ENCODE data around the gene ACRBP.

ACRBP gene

GRCh38 chr12:6650832-6651231 is 3.6 kb upstream of the ACRBP start:
- in situ Hi-C loops (cut with MboI; ENCODE audit: low sequenced_read_pairs): no loop called here

DNA sequence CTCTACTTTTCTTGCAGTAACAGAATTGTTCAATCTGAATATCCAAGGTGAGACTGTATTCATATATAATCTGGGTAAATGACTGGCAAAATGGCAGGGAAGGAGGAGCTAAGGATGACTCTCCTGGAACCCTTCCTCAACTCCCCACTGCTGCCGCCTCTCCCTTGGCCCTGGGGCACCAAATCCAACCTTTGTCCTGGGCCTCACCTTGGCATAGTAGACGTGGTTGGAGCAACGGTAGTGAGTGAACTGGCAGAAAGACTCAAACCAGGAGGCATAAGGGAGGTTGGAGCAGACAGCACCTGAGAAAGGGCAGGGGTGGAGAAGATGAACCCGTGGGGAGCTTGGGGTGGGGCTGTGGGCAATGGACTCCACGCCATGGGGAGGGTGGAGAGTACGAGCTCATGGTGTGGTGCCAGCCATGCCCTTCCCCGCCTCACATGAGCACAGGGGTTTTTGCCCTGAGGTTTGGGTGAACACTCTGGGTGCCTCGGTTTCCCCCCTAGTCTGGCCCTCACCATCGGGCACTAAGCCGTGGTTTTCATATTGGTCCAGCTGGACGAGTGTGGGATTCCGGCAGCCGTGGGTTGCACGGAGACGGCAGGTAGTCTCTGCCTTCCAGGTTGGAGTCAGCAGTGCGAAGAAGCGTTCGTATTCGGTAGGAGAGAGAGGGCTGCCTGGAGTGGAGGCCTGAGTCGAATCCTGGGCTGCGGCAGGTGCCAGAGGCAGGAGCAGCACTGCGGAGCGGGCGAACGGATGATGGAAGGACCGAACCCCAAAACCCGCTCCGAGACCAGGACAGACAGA is 753 bp downstream of the ACRBP start:
- in situ Hi-C loops (cut with MboI; ENCODE audit: low sequenced_read_pairs): no loop called here

GRCh38 chr12:6644903-6645302 is 2.3 kb downstream of the ACRBP start:
- in situ Hi-C loops (cut with MboI; ENCODE audit: low sequenced_read_pairs): no loop called here

GRCh38 chr12:6644257-6644596 is 3.0 kb downstream of the ACRBP start:
- in situ Hi-C loops (cut with MboI; ENCODE audit: low sequenced_read_pairs): no loop called here

- in situ Hi-C loops (cut with MboI; ENCODE audit: low sequenced_read_pairs): no loop called here
Measured at GRCh38 chr12:6643569-6644256, 3.5 kb downstream of the ACRBP start.

GRCh38 chr12:6641131-6641530 is 6.1 kb downstream of the ACRBP start:
- in situ Hi-C loops (cut with MboI; ENCODE audit: low sequenced_read_pairs): no loop called here

DNA sequence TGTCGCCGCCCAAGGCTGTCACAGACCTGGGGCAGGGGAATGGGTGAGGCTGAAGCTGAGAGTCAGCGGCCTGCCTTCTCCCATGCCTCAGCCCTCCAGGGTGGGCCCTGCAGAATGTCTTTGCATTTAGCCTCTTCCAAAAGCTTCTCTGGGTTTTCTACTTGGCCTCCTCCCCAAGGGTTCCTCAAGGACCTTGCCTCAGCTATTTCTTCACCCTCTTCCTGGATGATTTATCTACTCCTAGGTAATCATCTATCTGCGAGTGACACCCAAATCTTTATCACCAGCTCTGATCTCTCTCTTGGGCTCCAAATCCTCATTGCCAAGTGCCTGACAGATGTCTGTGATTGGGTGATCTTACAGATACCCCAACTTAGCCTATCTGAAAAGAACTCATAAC is 6.7 kb downstream of the ACRBP start:
- in situ Hi-C loops (cut with MboI; ENCODE audit: low sequenced_read_pairs): no loop called here

DNA sequence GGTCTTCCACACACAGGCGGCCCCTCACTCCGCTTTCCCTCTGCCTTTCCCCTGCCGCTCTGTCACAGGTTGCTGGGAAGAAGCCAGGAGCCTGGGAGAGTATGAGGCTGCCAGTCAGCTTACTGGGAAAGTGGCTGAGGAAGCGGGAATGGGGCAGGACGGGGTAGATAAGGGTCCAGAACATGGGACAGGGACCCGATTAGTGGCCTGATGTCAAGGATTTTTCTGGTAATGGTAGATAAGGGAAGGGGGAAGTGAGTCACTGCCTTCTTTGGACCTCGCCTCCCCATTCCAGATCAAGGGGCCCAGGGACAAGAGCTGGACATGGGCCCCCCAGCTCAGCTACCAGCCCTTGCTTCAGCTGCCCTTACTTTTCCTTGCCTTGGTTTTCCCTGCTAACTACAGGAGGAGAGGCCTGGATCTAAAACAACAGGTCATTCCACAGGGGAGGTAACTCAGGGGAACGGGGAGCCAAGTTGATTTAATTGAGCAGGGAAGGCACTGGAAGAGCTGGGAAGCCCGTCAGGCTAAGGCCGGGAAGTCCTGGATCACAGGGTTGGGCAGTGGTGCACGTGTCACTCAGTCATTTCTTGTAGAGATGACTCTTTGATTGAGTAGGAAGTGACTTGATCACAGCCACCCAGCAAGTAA is 8.0 kb downstream of the ACRBP start:
- in situ Hi-C loops (cut with MboI; ENCODE audit: low sequenced_read_pairs): no loop called here

GRCh38 chr12:6638305-6638704 is 8.9 kb downstream of the ACRBP start:
- in situ Hi-C loops (cut with MboI; ENCODE audit: low sequenced_read_pairs): no loop called here

- in situ Hi-C loops (cut with MboI; ENCODE audit: low sequenced_read_pairs): no loop called here
Measured at GRCh38 chr12:6635856-6636531, 11.2 kb downstream of the ACRBP start, which contains the start of gene LPAR5. LPAR5 (minus strand) TSS chr12:6635959; CDS start chr12:6621248, 14,711 bp downstream.

GRCh38 chr12:6635375-6635855 is 11.8 kb downstream of the ACRBP start:
- in situ Hi-C loops (cut with MboI; ENCODE audit: low sequenced_read_pairs): no loop called here

DNA sequence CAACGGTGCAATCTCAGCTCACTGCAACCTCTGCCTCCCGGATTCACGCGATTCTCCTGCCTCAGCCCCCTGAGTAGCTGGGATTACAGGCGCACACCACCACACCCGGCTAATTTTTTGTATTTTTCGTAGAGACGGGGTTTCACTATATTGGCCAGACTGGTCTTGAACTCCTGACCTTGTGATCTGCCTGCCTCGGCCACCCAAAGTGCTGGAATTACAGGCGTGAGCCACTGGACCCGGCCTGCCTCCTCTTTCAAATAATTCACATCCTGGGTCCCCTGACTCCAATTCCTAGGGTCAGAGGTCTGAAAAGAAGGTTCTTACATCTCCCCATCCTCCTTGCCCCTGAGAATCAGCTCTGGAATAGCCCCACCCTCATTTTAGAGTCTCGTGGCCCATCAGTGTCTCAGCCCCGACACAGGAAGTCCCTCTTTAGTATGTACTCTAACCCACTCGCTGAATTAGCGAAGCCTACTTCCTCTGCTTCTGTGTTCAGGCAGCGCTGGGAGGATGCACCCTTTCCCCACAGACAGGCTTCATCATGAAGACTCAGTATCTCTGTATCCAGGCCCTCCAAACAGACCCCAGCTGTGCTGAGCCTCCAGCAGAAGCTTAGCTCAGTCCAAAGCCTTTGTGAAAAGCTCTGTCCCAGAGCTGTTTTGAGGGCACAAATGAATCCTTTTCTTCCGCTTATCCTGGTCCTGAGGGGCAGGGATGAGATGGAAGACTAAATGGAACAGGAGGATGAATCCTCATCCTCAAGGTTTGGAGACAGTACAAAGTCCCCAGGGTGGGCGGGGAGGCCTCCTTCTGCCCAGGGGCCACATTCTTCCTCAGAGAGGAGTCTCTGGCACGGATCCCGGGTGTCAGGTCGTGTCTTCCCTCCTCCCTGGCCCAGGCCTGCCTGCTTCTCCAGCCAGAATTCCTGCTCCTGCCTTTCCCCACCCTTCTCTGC is 14.9 kb downstream of the ACRBP start:
- in situ Hi-C loops (cut with MboI; ENCODE audit: low sequenced_read_pairs): no loop called here

DNA sequence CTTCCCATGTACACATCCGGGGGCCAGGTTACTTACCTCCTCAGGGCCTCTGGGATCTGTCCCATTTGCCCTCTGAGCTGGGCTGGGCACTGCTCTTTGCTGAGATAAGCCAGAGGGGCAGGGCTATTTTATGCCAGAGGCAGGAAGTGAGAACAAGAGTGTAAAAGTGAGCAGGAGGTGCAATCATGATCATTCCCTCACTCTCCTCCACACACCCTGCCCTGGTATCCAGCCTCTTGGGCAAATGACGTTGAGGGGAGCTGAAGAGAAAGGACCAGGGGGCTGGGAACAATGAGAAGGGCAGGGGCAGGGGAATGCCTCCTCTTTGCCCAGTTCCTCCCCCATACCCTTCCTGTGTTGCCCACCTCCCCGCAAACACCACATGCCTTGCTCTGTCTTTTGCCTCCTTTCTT is 15.7 kb downstream of the ACRBP start:
- in situ Hi-C loops (cut with MboI; ENCODE audit: low sequenced_read_pairs): no loop called here

- in situ Hi-C loops (cut with MboI; ENCODE audit: low sequenced_read_pairs): no loop called here
Measured at GRCh38 chr12:6630736-6631135, 16.5 kb downstream of the ACRBP start.

- in situ Hi-C loops (cut with MboI; ENCODE audit: low sequenced_read_pairs): no loop called here
Measured at GRCh38 chr12:6627616-6628015, 19.6 kb downstream of the ACRBP start.

DNA sequence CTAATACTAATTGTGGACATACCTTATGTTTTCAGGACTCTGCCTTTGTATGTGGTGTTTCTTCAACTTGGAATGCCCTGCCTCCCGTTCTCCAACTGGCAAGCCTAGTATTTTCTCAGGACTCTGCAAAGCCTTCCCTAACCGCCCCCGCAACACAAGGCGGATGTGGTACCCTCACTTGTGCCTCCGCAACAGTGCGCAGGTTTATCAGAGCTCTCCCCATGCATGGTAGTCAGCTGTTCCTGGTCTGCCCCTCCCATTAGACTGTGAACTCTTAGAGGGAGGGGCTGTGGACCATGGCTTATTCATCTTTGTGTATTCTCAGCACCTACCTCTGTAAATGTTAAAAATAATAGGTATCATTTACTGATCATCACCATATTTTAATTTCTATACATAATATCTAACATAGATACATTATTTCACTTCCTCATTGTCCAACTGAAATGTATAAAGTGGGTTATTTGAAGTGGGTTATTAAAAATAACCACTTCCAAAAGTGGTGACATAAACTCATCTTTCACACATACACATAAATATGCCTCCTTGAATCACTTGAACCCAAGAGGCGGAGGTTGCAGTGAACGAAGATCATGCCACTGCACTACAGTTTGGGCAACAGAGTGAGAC is 20.5 kb downstream of the ACRBP start:
- in situ Hi-C loops (cut with MboI; ENCODE audit: low sequenced_read_pairs): no loop called here

DNA sequence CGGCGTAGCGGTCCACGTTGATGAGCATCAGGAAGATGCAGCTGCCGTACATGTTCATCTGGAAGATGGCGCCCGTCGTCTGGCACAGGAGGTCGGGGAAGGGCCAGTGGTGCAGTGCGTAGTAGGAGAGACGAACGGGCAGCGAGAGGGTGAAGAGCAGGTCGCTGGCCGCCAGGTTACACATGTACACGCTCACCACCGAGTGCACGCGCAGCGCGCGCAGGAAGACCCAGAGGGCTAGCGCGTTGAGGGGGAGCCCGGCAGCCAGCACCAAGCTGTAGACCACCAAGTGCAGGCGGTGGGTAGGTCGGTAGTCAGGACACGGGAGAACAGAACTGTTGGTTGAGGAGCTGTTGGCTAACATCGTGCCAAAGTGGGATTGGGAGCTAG is 26.4 kb downstream of the ACRBP start:
- in situ Hi-C loops (cut with MboI; ENCODE audit: low sequenced_read_pairs): no loop called here

GRCh38 chr12:6620137-6620884 is 26.9 kb downstream of the ACRBP start:
- in situ Hi-C loops (cut with MboI; ENCODE audit: low sequenced_read_pairs): no loop called here

Measured in hTERT RPE-1 (cell line).